SU-DHL-6 (cell line): Measurements from ENCODE around the gene PXDN.

ENCODE experiments used
- H2AFZ ChIP-seq: fragments of 200-600 bp; sonication (generic); 2 replicates; pipeline ENCODE4 v1.6.1; 2014; ENCODE audit warnings: low read depth, mild to moderate bottlenecking, moderate library complexity, mixed read lengths, antibody characterized with exemption, low read length; ENCODE audit not compliant: severe bottlenecking
- H3F3A ChIP-seq: fragments of 200-600 bp; shearing (Covaris generic); 2 replicates; pipeline ENCODE4 v1.6.0; 2016; ENCODE audit warnings: antibody characterized with exemption, mild to moderate bottlenecking; ENCODE audit not compliant: insufficient read depth
- H3K27ac ChIP-seq: fragments of 200-600 bp; sonication (generic); 2 replicates; pipeline ENCODE4 v1.5.1; 2016; ENCODE audit warnings: low read depth, mild to moderate bottlenecking, low read length, moderate library complexity, mixed read lengths
- H3K27me3 ChIP-seq: fragments of 200-600 bp; sonication (generic), shearing (Covaris generic); 2 replicates; pipeline ENCODE4 v1.6.0; 2014; ENCODE audit warnings: mild to moderate bottlenecking, low read length
- H3K36me3 ChIP-seq: fragments of 200-600 bp; sonication (generic); 2 replicates; pipeline ENCODE4 v1.6.1; 2014; ENCODE audit warnings: mild to moderate bottlenecking, low read length, mixed read lengths
- H3K4me2 ChIP-seq: fragments of 300-600, 200-600 bp; shearing (Covaris generic), sonication (generic); 2 replicates; pipeline ENCODE4 v1.6.0; 2014; ENCODE audit warnings: low read length, low read depth, mild to moderate bottlenecking; ENCODE audit not compliant: poor library complexity, severe bottlenecking
- H3K4me3 ChIP-seq: fragments of 200-600 bp; sonication (generic); 2 replicates; pipeline ENCODE4 v1.5.1; 2014; ENCODE audit warnings: antibody characterized with exemption, low read length, mild to moderate bottlenecking, mixed read lengths; ENCODE audit not compliant: insufficient read depth, poor library complexity, severe bottlenecking
- H3K79me2 ChIP-seq: fragments of 200-600 bp; sonication (generic); 2 replicates; pipeline ENCODE4 v1.6.1; 2014; ENCODE audit warnings: mild to moderate bottlenecking, low read length, moderate library complexity; ENCODE audit not compliant: insufficient read depth
- H3K9ac ChIP-seq: fragments of 200-600 bp; sonication (generic); 2 replicates; pipeline ENCODE4 v1.7.0; 2014; ENCODE audit warnings: mild to moderate bottlenecking, low read length
- H3K9me2 ChIP-seq: fragments of 200-600 bp; sonication (generic); replicated peaks from 2 replicates; pipeline ENCODE4 v1.6.1; 2014; ENCODE audit warnings: low read length; ENCODE audit not compliant: insufficient read depth
- H3K9me3 ChIP-seq: fragments of 200-600 bp; sonication (generic); 2 replicates; pipeline ENCODE4 v1.6.1; 2014; ENCODE audit warnings: low read length, mixed read lengths; ENCODE audit not compliant: insufficient read depth
- H4K20me1 ChIP-seq: fragments of 200-600 bp; sonication (generic); 2 replicates; pipeline ENCODE4 v1.6.1; 2014; ENCODE audit warnings: low read depth, mild to moderate bottlenecking, antibody characterized with exemption, low read length, moderate library complexity, mixed read lengths
- CTCF ChIP-seq: fragments of 200-600 bp; sonication (generic); IDR thresholded peaks from one replicate; pipeline ENCODE4 v1.5.1; 2017; ENCODE audit warnings: antibody characterized with exemption, mild to moderate bottlenecking, low read length, moderate library complexity; ENCODE audit not compliant: insufficient read depth, poor library complexity, severe bottlenecking
- EZH2phosphoT487 ChIP-seq: fragments of 200-600 bp; sonication (generic), shearing (Covaris generic); conservative IDR thresholded peaks from 2 replicates; pipeline ENCODE4 v1.6.1; 2018; ENCODE audit warnings: mild to moderate bottlenecking, antibody characterized with exemption, low read length, moderate library complexity, mixed read lengths

The PXDN gene

GRCh38 chr2:1742301-1742680, 2.0 kb downstream of the PXDN start:
- Histone ChIP-seq H3K36me3 (no peaks in the 10 kb centered on the region), H3K9ac (no peak overlapping the region), H2AFZ (no peak overlapping the region), H3F3A (no peaks in the 10 kb centered on the region), H4K20me1 (no peaks in the 10 kb centered on the region), H3K9me3 (no peaks in the 10 kb centered on the region), H3K27me3 (no peaks in the 10 kb centered on the region; the same call in 1 of the 2 replicates), H3K4me2 (no peak overlapping the region), H3K27ac (no peak overlapping the region), H3K79me2 (no peaks in the 10 kb centered on the region), H3K4me3 (no peak overlapping the region), H3K9me2 (no peaks in the 10 kb centered on the region)
- TF ChIP-seq CTCF (no peak), EZH2phosphoT487 (no peak)

GRCh38 chr2:1741851-1742250, 2.5 kb downstream of the PXDN start:
- Histone ChIP-seq H3K9me2 (no peaks in the 10 kb centered on the region), H3K79me2 (no peaks in the 10 kb centered on the region), H3K27me3 (no peaks in the 10 kb centered on the region; the same call in 1 of the 2 replicates), H4K20me1 (no peaks in the 10 kb centered on the region), H2AFZ (no peak overlapping the region), H3K4me2 (no peak overlapping the region), H3K27ac (no peak overlapping the region), H3K36me3 (no peaks in the 10 kb centered on the region), H3K4me3 (no peak overlapping the region), H3F3A (no peaks in the 10 kb centered on the region), H3K9ac (no peak overlapping the region), H3K9me3 (no peaks in the 10 kb centered on the region)
- TF ChIP-seq EZH2phosphoT487 (no peak), CTCF (no peak)

- Histone ChIP-seq H3K36me3 (no peaks in the 10 kb centered on the region), H3K9me2 (no peaks in the 10 kb centered on the region), H3F3A (no peaks in the 10 kb centered on the region), H3K9me3 (no peaks in the 10 kb centered on the region), H3K27me3 (no peaks in the 10 kb centered on the region; the same call in 1 of the 2 replicates), H4K20me1 (no peaks in the 10 kb centered on the region), H3K79me2 (no peaks in the 10 kb centered on the region), H3K4me2 (no peak overlapping the region), H2AFZ (no peak overlapping the region), H3K27ac (no peak overlapping the region), H3K4me3 (no peak overlapping the region), H3K9ac (no peak overlapping the region)
- TF ChIP-seq EZH2phosphoT487 (no peak), CTCF (no peak)
These were observed 3.4 kb downstream of the PXDN start for GRCh38 chr2:1740716-1741589.
